Endothelial cell of umbilical vein (primary cell): ENCODE data around the gene PRDM7. TPM values are rescaled to one million over a fixed set of nuclear protein-coding genes. Genes with fewer than 3 reads are reported as not detected.

Experiments used
- BruUV-seq: library from RNA; stranded (reverse); fragments of 400-500 nt; replicated peaks from 2 replicates; lab custom pipeline; 2021; lab: Mats Ljungman, UMichigan
- CTCF ChIA-PET: fragments of 300-600, 350-600 bp; sonication (Branson Sonifier 250); formaldehyde crosslinking; loops from one replicate; lab custom pipeline; 2021; ENCODE audit warnings: antibody characterized with exemption, inconsistent platforms; lab: Charles Lee
- POLR2A ChIA-PET: fragments of 300-600, 350-600 bp; sonication (Branson Sonifier 250); formaldehyde crosslinking; loops from one replicate; lab custom pipeline; 2021; ENCODE audit warnings: antibody characterized with exemption, inconsistent platforms; lab: Charles Lee
- DNase-seq: peaks from one replicate; pipeline ENCODE4 v3.0.0-alpha.2; 2011; ENCODE audit warnings: low read depth, low spot score
- FAIRE-seq: peaks from 2 replicates; lab custom pipeline; 2011; peaks lifted over from hg19 to GRCh38; lab: Jason Lieb, UNC
- H2AFZ ChIP-seq: 2 replicates; pipeline ENCODE4 v1.6.0; 2012; ENCODE audit warnings: low read depth, low read length, control low read depth, inconsistent platforms
- H3K27ac ChIP-seq: 2 replicates; pipeline ENCODE4 v1.5.1; 2011; ENCODE audit warnings: low read depth, mild to moderate bottlenecking, control low read depth, low read length, moderate library complexity; ENCODE audit not compliant: insufficient read depth
- H3K27me3 ChIP-seq, 2 experiments: 2 replicates each; pipeline versions ENCODE4 v1.6.0 to v1.6.1; 2011; ENCODE audit warnings: low read length in 2 of 2, mixed read lengths in 1 of 2; ENCODE audit not compliant: control insufficient read depth in 2 of 2, insufficient read depth in 2 of 2
- H3K36me3 ChIP-seq, 2 experiments: 2 replicates in 1 of 2; 3 replicates in 1 of 2; pipeline ENCODE4 v1.5.1; 2011; ENCODE audit warnings: low read length in 2 of 2, mild to moderate bottlenecking in 1 of 2, moderate library complexity in 1 of 2; ENCODE audit not compliant: control insufficient read depth in 2 of 2, insufficient read depth in 2 of 2; ENCODE audit errors: extremely low read depth in 1 of 2
- H3K4me1 ChIP-seq: 3 replicates; pipeline ENCODE4 v1.5.1; 2011; ENCODE audit warnings: mild to moderate bottlenecking, low read length; ENCODE audit not compliant: control insufficient read depth, insufficient read depth; ENCODE audit errors: extremely low read depth
- H3K4me2 ChIP-seq: 2 replicates; pipeline ENCODE4 v1.6.1; 2011; ENCODE audit warnings: low read length, control low read depth, mixed read lengths; ENCODE audit not compliant: insufficient read depth
- H3K4me3 ChIP-seq, 3 experiments: fragments of 200-600 bp in 1 of 3; sonication (generic), shearing (Covaris generic) in 1 of 3; replicated peaks in 1 of 3; 2 replicates each; pipeline ENCODE4 v1.5.1; 2011 to 2016; ENCODE audit warnings: control low read depth in 3 of 3, low read length in 3 of 3, mild to moderate bottlenecking in 2 of 3, inconsistent platforms in 1 of 3, low read depth in 1 of 3, moderate library complexity in 1 of 3; ENCODE audit not compliant: insufficient read depth in 1 of 3
- H3K79me2 ChIP-seq: 2 replicates; pipeline ENCODE4 v1.6.0; 2012; ENCODE audit warnings: low read length, inconsistent platforms; ENCODE audit not compliant: control insufficient read depth, insufficient read depth
- H3K9ac ChIP-seq: replicated peaks from 2 replicates; pipeline ENCODE3; 2011; ENCODE audit warnings: low read length, control low read depth; ENCODE audit not compliant: insufficient read depth; ENCODE audit errors: extremely low read depth
- H3K9me1 ChIP-seq: replicated peaks from 3 replicates; pipeline ENCODE4 v1.6.0; 2011; ENCODE audit warnings: mild to moderate bottlenecking, low read length; ENCODE audit not compliant: control insufficient read depth, insufficient read depth; ENCODE audit errors: extremely low read depth
- H3K9me3 ChIP-seq: replicated peaks from 2 replicates; pipeline ENCODE4 v1.5.1; 2012; ENCODE audit warnings: low read length, inconsistent platforms; ENCODE audit not compliant: control insufficient read depth, insufficient read depth
- H4K20me1 ChIP-seq: replicated peaks from 2 replicates; pipeline ENCODE3; 2011; ENCODE audit warnings: mild to moderate bottlenecking, low read length; ENCODE audit not compliant: control insufficient read depth, insufficient read depth; ENCODE audit errors: extremely low read depth
- EZH2 ChIP-seq: IDR thresholded peaks from 2 replicates; pipeline ENCODE4 v1.6.1; 2012; ENCODE audit warnings: borderline replicate concordance, low read depth, mild to moderate bottlenecking, moderate library complexity, low read length, inconsistent platforms; ENCODE audit not compliant: severe bottlenecking
- FOS ChIP-seq: IDR thresholded peaks from 2 replicates; pipeline ENCODE4 v1.6.1; 2011; ENCODE audit warnings: mild to moderate bottlenecking, low read length, moderate library complexity, borderline replicate concordance; ENCODE audit not compliant: insufficient read depth
- GATA2 ChIP-seq: IDR thresholded peaks from 2 replicates; pipeline ENCODE4 v1.7.0; 2011; ENCODE audit warnings: low read depth, mild to moderate bottlenecking, moderate library complexity, mixed read lengths, low read length; ENCODE audit not compliant: insufficient read length, insufficient read depth
- JUN ChIP-seq: IDR thresholded peaks from 2 replicates; pipeline ENCODE4 v1.6.1; 2011; ENCODE audit warnings: borderline replicate concordance, low read depth; ENCODE audit not compliant: insufficient read length, insufficient read depth
- MYC ChIP-seq: IDR thresholded peaks from one replicate; pipeline ENCODE4 v1.6.1; 2011; ENCODE audit warnings: mild to moderate bottlenecking, low read depth, low read length
- POLR2A ChIP-seq: IDR thresholded peaks from 2 replicates; pipeline ENCODE4 v1.6.1; 2012; ENCODE audit warnings: low read depth, mild to moderate bottlenecking, control low read depth, low read length
- POLR2AphosphoS5 ChIP-seq: IDR thresholded peaks from 2 replicates; pipeline ENCODE4 v1.6.1; 2012; ENCODE audit warnings: low read depth, mild to moderate bottlenecking, control low read depth, low read length, moderate library complexity; ENCODE audit not compliant: insufficient read depth
- dilution Hi-C: fragments of 300-500 bp; cut with MboI; formaldehyde crosslinking; loops from one replicate; pipeline ENCODE4 v1.15.0; 2019; ENCODE audit warnings: low sequenced_read_pairs; ENCODE audit not compliant: extremely low pct_ligation_motif_present
- intact Hi-C: fragments of 100-400 bp; cut with micrococcal nuclease; formaldehyde crosslinking; loops from one replicate; pipeline ENCODE4 v1.10.0; 2022
- polyA plus RNA-seq, 4 experiments: library from polyadenylated mRNA; depleted of rRNA in 3 of 4; stranded (reverse) in 3 of 4; unstranded in 1 of 4; fragments of >200 nt; gene quantifications; 2 replicates each; pipeline versions ENCODE4 v1.2.1 to v1.2.3, GENCODE V29; 2011 to 2012; ENCODE audit warnings: missing spikeins in 1 of 4
- total RNA-seq: library from RNA; stranded (reverse); gene quantifications from 2 replicates; pipeline ENCODE4 v1.2.3, GENCODE V29; 2021
- TF ChIP-seq, protein P1 (sequence below), 2 donors: IDR thresholded peaks; 1 replicate in 1 of 2; 2 replicates in 1 of 2; pipeline ENCODE4 v1.5.1; 2011; ENCODE audit warnings: low read length in 2 of 2, mild to moderate bottlenecking in 2 of 2, moderate library complexity in 2 of 2, control low read depth in 1 of 2, inconsistent platforms in 1 of 2, low read depth in 1 of 2; ENCODE audit not compliant: insufficient read depth in 1 of 2; ENCODE audit errors: extremely low read depth in 1 of 2
- TF ChIP-seq, protein P2 (sequence below): IDR thresholded peaks from 2 replicates; pipeline ENCODE4 v1.6.1; 2011; ENCODE audit not compliant: insufficient read depth, insufficient read length

Gene PRDM7
- total and polyA plus RNA-seq, 2 donors (not counting 3 experiments of a cell fraction or from before 2014, with no cell fraction given) = not detected

DNA sequence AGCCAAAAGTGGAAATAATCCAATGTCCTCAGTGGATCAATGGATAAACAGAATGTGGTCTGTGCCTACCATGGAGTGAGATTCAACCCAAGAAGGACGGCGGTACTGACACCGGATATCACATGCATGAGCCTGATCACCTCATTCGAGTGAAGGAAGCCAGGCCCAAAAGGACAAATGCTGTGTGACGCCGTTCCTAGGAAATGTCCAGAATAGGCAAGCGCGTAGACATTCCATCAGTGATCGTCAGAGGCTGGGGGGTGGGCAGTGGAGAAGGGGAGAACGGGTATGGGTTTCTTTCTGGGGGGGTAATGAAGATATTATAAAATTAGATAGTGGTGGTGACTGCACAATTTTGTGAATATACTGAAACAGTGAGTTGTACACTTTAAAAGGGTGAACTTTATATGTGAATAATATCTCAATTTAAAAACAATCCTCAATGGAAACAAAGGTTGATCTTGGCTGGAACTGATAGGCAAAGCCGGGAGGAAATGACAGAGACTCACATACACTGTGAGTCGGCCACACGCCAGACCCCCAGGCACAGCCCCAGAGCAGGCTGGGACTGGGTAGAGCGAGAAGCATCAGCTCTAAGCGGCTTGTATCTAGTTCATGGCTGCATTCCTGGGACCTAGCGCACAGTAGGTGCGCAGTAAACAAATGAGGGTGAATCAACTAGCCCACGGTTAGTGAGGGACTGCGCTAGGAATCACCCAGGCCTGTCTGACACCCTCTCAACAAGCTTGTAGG lies 61.4 kb downstream of the PRDM7 start:
- Histone ChIP-seq H3K9me1 (no peaks in the 10 kb centered on the region), H3K36me3 (no peaks in the 10 kb centered on the region), H2AFZ (peak overlapping the region; percentile 63), H3K79me2 (peaks cover 5% of the 10 kb centered on the region), H3K27ac (peak overlapping the region; percentile 87), H3K27me3 (no peaks in the 10 kb centered on the region), H3K9ac (peak overlapping the region; percentile 56), H3K4me3 (no peak overlapping the region), H3K4me2 (peak overlapping the region; percentile 39), H3K9me3 (no peaks in the 10 kb centered on the region), H3K4me1 (peaks cover 25% of the 10 kb centered on the region), H4K20me1 (no peaks in the 10 kb centered on the region)
- ChIA-PET CTCF (no interaction called here), POLR2A (no interaction called here)
- BruUV-seq = TSS peak; percentile 21
- intact Hi-C loops (loop anchor here (2.0 kb wide), 1 partner anchor 43 kb away; no protein-coding TSS in a partner anchor), dilution Hi-C loops (no loop called here)
- TF ChIP-seq POLR2AphosphoS5 (peak; percentile 56), JUN (peak; percentile 1), FOS (no peak), EZH2 (no peak), POLR2A (peak; percentile 62), MYC (no peak), GATA2 (no peak)
- TF ChIP-seq, protein P1, sequence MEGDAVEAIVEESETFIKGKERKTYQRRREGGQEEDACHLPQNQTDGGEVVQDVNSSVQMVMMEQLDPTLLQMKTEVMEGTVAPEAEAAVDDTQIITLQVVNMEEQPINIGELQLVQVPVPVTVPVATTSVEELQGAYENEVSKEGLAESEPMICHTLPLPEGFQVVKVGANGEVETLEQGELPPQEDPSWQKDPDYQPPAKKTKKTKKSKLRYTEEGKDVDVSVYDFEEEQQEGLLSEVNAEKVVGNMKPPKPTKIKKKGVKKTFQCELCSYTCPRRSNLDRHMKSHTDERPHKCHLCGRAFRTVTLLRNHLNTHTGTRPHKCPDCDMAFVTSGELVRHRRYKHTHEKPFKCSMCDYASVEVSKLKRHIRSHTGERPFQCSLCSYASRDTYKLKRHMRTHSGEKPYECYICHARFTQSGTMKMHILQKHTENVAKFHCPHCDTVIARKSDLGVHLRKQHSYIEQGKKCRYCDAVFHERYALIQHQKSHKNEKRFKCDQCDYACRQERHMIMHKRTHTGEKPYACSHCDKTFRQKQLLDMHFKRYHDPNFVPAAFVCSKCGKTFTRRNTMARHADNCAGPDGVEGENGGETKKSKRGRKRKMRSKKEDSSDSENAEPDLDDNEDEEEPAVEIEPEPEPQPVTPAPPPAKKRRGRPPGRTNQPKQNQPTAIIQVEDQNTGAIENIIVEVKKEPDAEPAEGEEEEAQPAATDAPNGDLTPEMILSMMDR (IDR thresholded peaks at IDR 0.05; ENCODE audit: extremely low read depth in 1 of 2, insufficient read depth in 1 of 2, low read depth in 1 of 2, low read length in 2 of 2) = no peak
- TF ChIP-seq, protein P2, sequence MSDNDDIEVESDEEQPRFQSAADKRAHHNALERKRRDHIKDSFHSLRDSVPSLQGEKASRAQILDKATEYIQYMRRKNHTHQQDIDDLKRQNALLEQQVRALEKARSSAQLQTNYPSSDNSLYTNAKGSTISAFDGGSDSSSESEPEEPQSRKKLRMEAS = no peak
- DNase-seq (peak; percentile 85), FAIRE-seq (peak; percentile 93)
